Epithelial cell of prostate (primary cell): ENCODE results near the gene GPR143.

ENCODE experiments used
- DNase-seq: peaks from one replicate; pipeline ENCODE4 v3.0.0-alpha.2; 2011; ENCODE audit warnings: low read depth, low spot score
- H3K27ac ChIP-seq: fragments of 450-650 bp; 2 replicates; pipeline ENCODE4 v1.5.1; 2017; ENCODE audit warnings: mild to moderate bottlenecking

The GPR143 gene

GRCh38 chrX:9677098-9677739 is 88.4 kb downstream of the GPR143 start:
- H3K27ac ChIP-seq, result peak overlapping the region; percentile 62
- DNase-seq, result peak; percentile 44

DNA sequence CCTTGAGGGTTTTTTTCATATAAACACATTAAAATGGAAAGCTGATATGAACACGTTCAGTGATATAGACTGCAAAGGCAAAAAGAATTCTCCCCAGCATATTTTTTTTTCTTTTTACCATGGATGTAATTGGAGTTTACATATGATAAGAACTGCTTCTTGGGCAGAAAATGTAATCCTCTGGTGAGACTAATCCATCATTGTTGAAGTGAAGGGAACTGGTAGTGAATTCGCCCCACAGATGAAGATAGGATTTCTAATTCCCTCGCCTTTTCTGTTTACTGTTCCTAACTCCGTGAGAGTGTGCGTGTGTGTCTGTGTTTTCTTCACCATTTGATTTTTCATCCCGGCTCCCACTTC is 88.9 kb downstream of the GPR143 start:
- DNase-seq, result no peak
- peak overlapping the region; percentile 62 for H3K27ac ChIP-seq

DNA sequence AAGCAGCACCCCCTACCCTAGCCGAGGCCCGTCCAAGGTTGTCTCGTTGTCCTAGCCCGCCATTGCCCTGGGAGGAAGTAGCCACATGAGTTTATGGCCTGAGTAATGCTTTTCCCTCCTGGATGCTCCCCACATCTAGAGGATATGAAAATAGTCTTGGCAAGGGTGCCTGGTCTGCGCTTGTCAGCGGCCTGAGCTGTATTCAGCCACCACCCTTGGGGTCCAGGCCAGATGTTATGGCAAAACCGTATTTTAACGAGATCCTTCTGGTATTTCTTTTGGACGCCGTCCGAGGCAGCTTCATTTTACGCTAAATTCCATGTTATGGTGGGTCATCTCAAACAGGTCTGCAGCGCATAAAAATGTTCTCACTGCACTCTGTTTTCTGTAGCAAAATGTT is 89.3 kb downstream of the GPR143 start:
- peak overlapping the region; percentile 62 for H3K27ac ChIP-seq
- DNase-seq, result no peak
